ENCODE results near the gene GALNT18.

GALNT18 gene

DNA sequence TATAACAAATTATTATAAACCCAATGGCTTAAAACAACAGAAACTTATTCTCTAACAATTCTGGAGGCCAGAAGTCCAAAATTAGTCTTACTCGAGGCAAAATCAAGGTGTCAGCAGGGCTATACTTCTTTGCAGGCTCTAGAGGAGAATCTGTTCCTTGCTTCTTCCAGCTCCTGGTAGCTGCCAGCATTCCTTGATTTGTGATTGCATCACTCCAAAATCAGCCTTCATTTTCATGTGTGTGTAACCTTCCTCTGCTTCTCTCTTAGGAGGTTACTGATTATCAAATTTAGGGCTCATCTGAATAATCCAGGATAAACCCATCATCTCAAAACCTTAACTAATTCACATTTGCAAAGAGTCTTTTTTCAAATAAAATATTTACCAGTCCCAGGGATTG, 23.6 kb downstream of the GALNT18 start:
- no peaks in the 10 kb centered on the region for H3K9me3 ChIP-seq (ENCODE audit: insufficient read depth, low read length)
- no peaks in the 10 kb centered on the region for H3K79me2 ChIP-seq (ENCODE audit: insufficient read depth, low read length)
- no peaks in the 10 kb centered on the region for H3K36me3 ChIP-seq (ENCODE audit: low read length)
- no peaks in the 10 kb centered on the region for H3K9me2 ChIP-seq (replicated peaks; ENCODE audit: insufficient read depth, low read length)
- no peak overlapping the region for H3K4me3 ChIP-seq (ENCODE audit: insufficient read depth, low read length, poor library complexity, severe bottlenecking)
- no peaks in the 10 kb centered on the region for H3K27me3 ChIP-seq (ENCODE audit: low read length)
- H3K27ac ChIP-seq (ENCODE audit: low read depth, low read length) = no peak overlapping the region
- H3K4me2 ChIP-seq (ENCODE audit: low read depth, low read length, poor library complexity, severe bottlenecking) = no peak overlapping the region
- no peaks in the 10 kb centered on the region for H4K20me1 ChIP-seq (ENCODE audit: low read depth, low read length)
- no peak overlapping the region for H2AFZ ChIP-seq (ENCODE audit: low read depth, low read length, severe bottlenecking)
- TF ChIP-seq, protein P1, sequence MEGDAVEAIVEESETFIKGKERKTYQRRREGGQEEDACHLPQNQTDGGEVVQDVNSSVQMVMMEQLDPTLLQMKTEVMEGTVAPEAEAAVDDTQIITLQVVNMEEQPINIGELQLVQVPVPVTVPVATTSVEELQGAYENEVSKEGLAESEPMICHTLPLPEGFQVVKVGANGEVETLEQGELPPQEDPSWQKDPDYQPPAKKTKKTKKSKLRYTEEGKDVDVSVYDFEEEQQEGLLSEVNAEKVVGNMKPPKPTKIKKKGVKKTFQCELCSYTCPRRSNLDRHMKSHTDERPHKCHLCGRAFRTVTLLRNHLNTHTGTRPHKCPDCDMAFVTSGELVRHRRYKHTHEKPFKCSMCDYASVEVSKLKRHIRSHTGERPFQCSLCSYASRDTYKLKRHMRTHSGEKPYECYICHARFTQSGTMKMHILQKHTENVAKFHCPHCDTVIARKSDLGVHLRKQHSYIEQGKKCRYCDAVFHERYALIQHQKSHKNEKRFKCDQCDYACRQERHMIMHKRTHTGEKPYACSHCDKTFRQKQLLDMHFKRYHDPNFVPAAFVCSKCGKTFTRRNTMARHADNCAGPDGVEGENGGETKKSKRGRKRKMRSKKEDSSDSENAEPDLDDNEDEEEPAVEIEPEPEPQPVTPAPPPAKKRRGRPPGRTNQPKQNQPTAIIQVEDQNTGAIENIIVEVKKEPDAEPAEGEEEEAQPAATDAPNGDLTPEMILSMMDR (IDR thresholded peaks at IDR 0.05; ENCODE audit: insufficient read depth, low read length, poor library complexity, severe bottlenecking) = no peak
- no peak for TF ChIP-seq EZH2phosphoT487 (conservative IDR thresholded peaks at IDR 0.05; ENCODE audit: low read length)
- H3F3A ChIP-seq (ENCODE audit: insufficient read depth) = no peaks in the 10 kb centered on the region
- no peak overlapping the region for H3K9ac ChIP-seq (ENCODE audit: low read length)

DNA sequence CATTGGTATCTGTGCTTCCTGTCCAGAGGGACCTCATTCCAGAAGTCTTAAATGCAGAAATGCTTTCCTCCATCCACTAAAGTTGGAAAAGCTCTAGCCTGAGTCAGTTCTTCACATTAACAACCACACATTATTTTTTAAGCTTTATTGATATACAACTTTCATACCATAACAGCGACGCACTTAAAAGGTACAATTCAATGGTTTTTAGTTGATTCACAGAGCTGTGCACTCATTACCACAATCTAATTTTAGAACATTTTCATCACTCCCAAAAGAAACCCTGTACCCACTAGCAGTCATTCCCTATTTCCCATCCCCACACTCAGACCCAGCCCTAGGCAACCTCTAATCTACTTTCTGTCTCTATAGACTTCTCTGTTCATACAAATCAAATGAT, 27.6 kb downstream of the GALNT18 start:
- TF ChIP-seq, protein P1 (IDR thresholded peaks at IDR 0.05; ENCODE audit: insufficient read depth, low read length, poor library complexity, severe bottlenecking) = no peak
- TF ChIP-seq EZH2phosphoT487 (conservative IDR thresholded peaks at IDR 0.05; ENCODE audit: low read length) = no peak
- Histone ChIP-seq H3F3A (ENCODE audit: insufficient read depth) (no peaks in the 10 kb centered on the region), H3K9me3 (ENCODE audit: insufficient read depth, low read length) (no peaks in the 10 kb centered on the region), H3K36me3 (ENCODE audit: low read length) (no peaks in the 10 kb centered on the region), H3K27me3 (ENCODE audit: low read length) (no peaks in the 10 kb centered on the region), H3K4me2 (ENCODE audit: low read depth, low read length, poor library complexity, severe bottlenecking) (no peak overlapping the region), H3K9ac (ENCODE audit: low read length) (no peak overlapping the region), H3K4me3 (ENCODE audit: insufficient read depth, low read length, poor library complexity, severe bottlenecking) (no peak overlapping the region), H3K9me2 (replicated peaks; ENCODE audit: insufficient read depth, low read length) (no peaks in the 10 kb centered on the region), H3K27ac (ENCODE audit: low read depth, low read length) (no peak overlapping the region), H2AFZ (ENCODE audit: low read depth, low read length, severe bottlenecking) (no peak overlapping the region), H4K20me1 (ENCODE audit: low read depth, low read length) (no peaks in the 10 kb centered on the region), H3K79me2 (ENCODE audit: insufficient read depth, low read length) (no peaks in the 10 kb centered on the region)

DNA sequence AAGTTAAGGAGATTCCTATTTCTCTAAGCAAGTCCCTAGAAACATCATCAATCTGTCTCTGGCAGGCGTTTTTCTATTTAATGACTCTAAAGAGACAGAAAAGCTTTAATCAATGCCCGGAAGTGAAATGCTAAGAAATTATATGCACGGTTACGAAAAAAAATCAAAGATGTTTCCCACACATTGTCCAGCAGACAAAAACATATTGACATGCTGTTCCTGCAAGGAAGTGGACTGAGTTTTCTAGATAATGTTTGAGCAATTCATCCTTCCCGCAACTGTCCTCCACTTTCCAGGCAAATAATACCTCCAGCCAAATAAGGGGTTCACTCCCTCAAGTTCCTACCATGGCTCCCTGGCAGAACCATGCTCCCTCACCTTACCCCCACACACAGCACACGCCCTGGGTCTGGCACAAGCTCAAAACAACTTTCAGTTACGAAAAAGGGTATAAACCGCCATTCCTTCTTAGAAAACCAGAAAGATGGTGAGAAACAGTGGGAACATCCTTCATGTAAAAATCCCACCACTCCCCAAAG, 29.6 kb downstream of the GALNT18 start:
- no peaks in the 10 kb centered on the region for H3F3A ChIP-seq (ENCODE audit: insufficient read depth)
- no peak overlapping the region for H2AFZ ChIP-seq (ENCODE audit: low read depth, low read length, severe bottlenecking)
- H3K9me2 ChIP-seq (replicated peaks; ENCODE audit: insufficient read depth, low read length) = no peaks in the 10 kb centered on the region
- no peaks in the 10 kb centered on the region for H3K36me3 ChIP-seq (ENCODE audit: low read length)
- H3K79me2 ChIP-seq (ENCODE audit: insufficient read depth, low read length) = no peaks in the 10 kb centered on the region
- no peaks in the 10 kb centered on the region for H3K9me3 ChIP-seq (ENCODE audit: insufficient read depth, low read length)
- no peaks in the 10 kb centered on the region for H4K20me1 ChIP-seq (ENCODE audit: low read depth, low read length)
- no peak overlapping the region for H3K27ac ChIP-seq (ENCODE audit: low read depth, low read length)
- no peaks in the 10 kb centered on the region for H3K27me3 ChIP-seq (ENCODE audit: low read length)
- H3K4me2 ChIP-seq (ENCODE audit: low read depth, low read length, poor library complexity, severe bottlenecking) = no peak overlapping the region
- H3K9ac ChIP-seq (ENCODE audit: low read length) = no peak overlapping the region
- TF ChIP-seq, protein P1 (IDR thresholded peaks at IDR 0.05; ENCODE audit: insufficient read depth, low read length, poor library complexity, severe bottlenecking) = no peak
- TF ChIP-seq EZH2phosphoT487 (conservative IDR thresholded peaks at IDR 0.05; ENCODE audit: low read length) = no peak
- no peak overlapping the region for H3K4me3 ChIP-seq (ENCODE audit: insufficient read depth, low read length, poor library complexity, severe bottlenecking)

Measured in SU-DHL-6 (cell line).